DMS79 (cell line): Measurements from ENCODE around the gene STRIP1.

Experiments used
- DNase-seq: peaks from one replicate; lab custom pipeline; 2025; lab: John Stamatoyannopoulos, UW

Gene STRIP1

GRCh38 chr1:110097507-110098221 lies 63.2 kb downstream of the STRIP1 start:
- no peak for DNase-seq

GRCh38 chr1:110098222-110099026 lies 64.0 kb downstream of the STRIP1 start:
- DNase-seq: no peak

- no peak for DNase-seq
Measured at GRCh38 chr1:110100335-110100734, 65.9 kb downstream of the STRIP1 start.

GRCh38 chr1:110102081-110102480 lies 67.7 kb downstream of the STRIP1 start:
- no peak for DNase-seq
